ENCODE results near the gene YY1AP1. TPM values are rescaled to one million over a fixed set of nuclear protein-coding genes. Genes with fewer than 3 reads are reported as not detected.
"Not testable (repeated sequence)": the region's sequence is repeated elsewhere in the genome, so short reads cannot be mapped to it uniquely, and the experiment has no call there.

The YY1AP1 gene
- total RNA-seq, 1 donor from 2014 or later: 65.1 TPM

DNA sequence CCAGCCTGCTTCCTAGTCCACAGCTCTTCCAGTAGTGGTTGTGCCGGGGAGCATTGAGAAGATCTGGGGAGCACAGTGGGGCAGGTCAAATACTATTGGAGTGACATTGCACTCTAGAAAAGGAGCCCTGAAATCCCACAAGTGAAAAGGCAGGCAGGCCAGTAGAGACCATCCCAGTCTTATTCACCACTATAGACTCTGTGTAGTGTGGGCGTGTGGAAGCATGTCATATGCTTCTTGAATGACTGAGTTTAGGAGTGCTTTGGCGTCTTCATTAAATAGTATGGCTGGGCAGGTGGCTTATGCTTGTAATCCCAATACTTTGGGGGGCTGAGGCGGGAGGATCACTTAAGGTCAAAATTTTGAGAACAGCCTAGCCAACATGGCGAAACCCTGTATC lies 15.8 kb upstream of the YY1AP1 start:
- intact Hi-C loops (cut with micrococcal nuclease); H3K9me3 Mint-ChIP-seq; H3K27me3 Mint-ChIP-seq; H3K27ac Mint-ChIP-seq; H3K4me3 Mint-ChIP-seq; DNase-seq: not testable (repeated sequence)
- peaks cover 20% of the 10 kb centered on the region for H3K4me1 Mint-ChIP-seq
- peaks cover 15% of the 10 kb centered on the region for H3K36me3 Mint-ChIP-seq (ENCODE audit: low read depth)

GRCh38 chr1:155703216-155703615 lies 14.6 kb upstream of the YY1AP1 start:
- no peak overlapping the region for H3K27ac Mint-ChIP-seq
- H3K4me3 Mint-ChIP-seq: no peak overlapping the region
- peaks cover 10% of the 10 kb centered on the region for H3K36me3 Mint-ChIP-seq (ENCODE audit: low read depth)

GRCh38 chr1:155701675-155702074 lies 13.1 kb upstream of the YY1AP1 start:
- intact Hi-C loops (cut with micrococcal nuclease); DNase-seq; H3K9me3 Mint-ChIP-seq; H3K27ac Mint-ChIP-seq; H3K4me3 Mint-ChIP-seq; H3K27me3 Mint-ChIP-seq: not testable (repeated sequence)
- Mint-ChIP-seq H3K36me3 (ENCODE audit: low read depth) (peaks cover 16% of the 10 kb centered on the region), H3K4me1 (peaks cover 19% of the 10 kb centered on the region)

More at GRCh38 chr1:155703216-155703615, 14.6 kb upstream of the YY1AP1 start:
- Mint-ChIP-seq H3K27me3 (no peaks in the 10 kb centered on the region), H3K4me1 (peaks cover 19% of the 10 kb centered on the region), H3K9me3 (no peaks in the 10 kb centered on the region)
- intact Hi-C loops (cut with micrococcal nuclease): no loop called here
- no peak for DNase-seq

DNA sequence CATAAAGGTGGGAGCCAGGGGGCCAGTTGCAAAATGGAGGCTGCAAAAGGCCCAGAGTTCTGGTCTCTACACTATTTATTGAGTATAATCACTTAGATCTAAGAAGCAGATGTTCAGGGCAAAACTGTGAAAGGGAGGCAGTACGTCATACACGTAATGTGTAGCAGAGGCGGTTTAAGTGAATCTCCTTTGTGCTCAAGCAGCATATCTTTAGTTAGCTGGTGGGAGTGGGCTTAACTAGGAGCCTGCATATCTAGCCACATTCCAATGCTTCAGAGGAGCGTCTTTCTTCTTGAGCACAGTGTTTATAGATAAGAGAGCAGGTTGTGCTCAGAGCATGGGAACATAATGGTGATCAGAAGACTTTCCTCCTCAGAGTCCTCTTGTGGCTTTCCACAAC lies 10.5 kb upstream of the YY1AP1 start:
- H3K4me3 Mint-ChIP-seq; intact Hi-C loops (cut with micrococcal nuclease); DNase-seq; H3K27ac Mint-ChIP-seq; H3K27me3 Mint-ChIP-seq; H3K9me3 Mint-ChIP-seq: not testable (repeated sequence)
- H3K36me3 Mint-ChIP-seq (ENCODE audit: low read depth): peaks cover 26% of the 10 kb centered on the region
- H3K4me1 Mint-ChIP-seq: peaks cover 26% of the 10 kb centered on the region

- no peaks in the 10 kb centered on the region for H3K27me3 Mint-ChIP-seq
These were observed 9.9 kb upstream of the YY1AP1 start for GRCh38 chr1:155698382-155699038.

DNA sequence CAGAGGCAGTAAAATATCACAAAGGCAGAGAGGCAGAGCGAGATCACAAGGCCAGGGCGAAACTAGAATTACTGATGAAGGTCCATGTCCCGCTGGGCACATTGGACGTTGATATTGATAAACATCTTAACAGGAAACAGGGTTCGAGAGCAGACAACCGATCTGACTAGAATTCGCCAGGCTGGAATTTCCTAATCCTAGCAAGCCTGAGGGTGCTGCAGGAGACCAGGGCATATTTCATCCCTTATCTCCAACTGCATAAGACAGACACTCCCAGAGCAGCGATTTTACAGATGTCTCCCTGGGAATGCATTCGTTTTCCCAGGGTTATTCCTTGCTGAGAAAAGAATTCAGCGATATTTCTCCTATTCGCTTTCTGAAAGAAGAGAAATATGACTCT lies 9.0 kb upstream of the YY1AP1 start:
- H3K9me3 Mint-ChIP-seq; DNase-seq; intact Hi-C loops (cut with micrococcal nuclease); H3K4me3 Mint-ChIP-seq; H3K27ac Mint-ChIP-seq; H3K27me3 Mint-ChIP-seq: not testable (repeated sequence)
- Mint-ChIP-seq H3K36me3 (ENCODE audit: low read depth) (peaks cover 34% of the 10 kb centered on the region), H3K4me1 (peaks cover 25% of the 10 kb centered on the region)

More at GRCh38 chr1:155698382-155699038, 9.9 kb upstream of the YY1AP1 start:
- Mint-ChIP-seq H3K27ac (no peak overlapping the region), H3K9me3 (no peaks in the 10 kb centered on the region), H3K4me3 (no peak overlapping the region), H3K36me3 (ENCODE audit: low read depth) (peaks cover 28% of the 10 kb centered on the region), H3K4me1 (peaks cover 24% of the 10 kb centered on the region)
- intact Hi-C loops (cut with micrococcal nuclease): no loop called here
- no peak for DNase-seq

DNA sequence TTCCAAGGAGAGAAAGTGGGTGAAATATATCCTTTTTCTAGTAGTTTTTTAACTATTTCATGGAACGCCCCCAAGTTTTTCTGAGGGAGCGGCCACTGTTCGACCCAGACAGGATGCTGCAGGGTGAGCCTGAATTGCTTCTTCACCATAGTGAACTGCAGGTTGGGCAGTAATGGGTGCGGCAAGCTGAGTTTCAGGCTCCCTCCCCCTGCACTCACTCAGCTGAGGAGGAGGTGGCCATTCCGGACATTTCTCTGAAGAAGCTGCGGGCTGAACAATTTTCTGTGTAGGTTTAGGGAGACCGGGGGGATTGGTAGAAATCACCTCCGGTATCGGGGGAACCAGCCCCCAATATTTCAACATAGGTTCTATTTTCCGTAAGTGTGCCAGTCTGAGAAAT lies 8.5 kb upstream of the YY1AP1 start:
- DNase-seq: no peak
- intact Hi-C loops (cut with micrococcal nuclease): no loop called here
- no peak overlapping the region for H3K4me3 Mint-ChIP-seq
- peaks cover 29% of the 10 kb centered on the region for H3K4me1 Mint-ChIP-seq
- H3K9me3 Mint-ChIP-seq: no peaks in the 10 kb centered on the region
- no peaks in the 10 kb centered on the region for H3K27me3 Mint-ChIP-seq
- no peak overlapping the region for H3K27ac Mint-ChIP-seq
- H3K36me3 Mint-ChIP-seq (ENCODE audit: low read depth): peaks cover 40% of the 10 kb centered on the region

GRCh38 chr1:155696524-155696923 lies 8.0 kb upstream of the YY1AP1 start:
- Mint-ChIP-seq H3K36me3 (ENCODE audit: low read depth) (peaks cover 45% of the 10 kb centered on the region), H3K4me3 (no peak overlapping the region), H3K27ac (no peak overlapping the region), H3K27me3 (no peaks in the 10 kb centered on the region), H3K4me1 (peaks cover 33% of the 10 kb centered on the region), H3K9me3 (no peaks in the 10 kb centered on the region)
- intact Hi-C loops (cut with micrococcal nuclease): no loop called here
- DNase-seq: no peak

GRCh38 chr1:155695608-155696007 lies 7.0 kb upstream of the YY1AP1 start:
- no peaks in the 10 kb centered on the region for H3K27me3 Mint-ChIP-seq
- DNase-seq: no peak
- peaks cover 4% of the 10 kb centered on the region for H3K9me3 Mint-ChIP-seq
- H3K4me3 Mint-ChIP-seq: no peak overlapping the region
- intact Hi-C loops (cut with micrococcal nuclease): no loop called here
- no peak overlapping the region for H3K27ac Mint-ChIP-seq
- H3K36me3 Mint-ChIP-seq (ENCODE audit: low read depth): peaks cover 52% of the 10 kb centered on the region
- H3K4me1 Mint-ChIP-seq: peaks cover 40% of the 10 kb centered on the region

GRCh38 chr1:155695072-155695471 lies 6.5 kb upstream of the YY1AP1 start:
- no peak overlapping the region for H3K4me3 Mint-ChIP-seq
- peaks cover 57% of the 10 kb centered on the region for H3K36me3 Mint-ChIP-seq (ENCODE audit: low read depth)
- H3K4me1 Mint-ChIP-seq: peaks cover 45% of the 10 kb centered on the region
- peaks cover 4% of the 10 kb centered on the region for H3K9me3 Mint-ChIP-seq
- no peak for DNase-seq
- no peaks in the 10 kb centered on the region for H3K27me3 Mint-ChIP-seq
- no peak overlapping the region for H3K27ac Mint-ChIP-seq
- intact Hi-C loops (cut with micrococcal nuclease): no loop called here

- peaks cover 4% of the 10 kb centered on the region for H3K9me3 Mint-ChIP-seq
- no peaks in the 10 kb centered on the region for H3K27me3 Mint-ChIP-seq
- DNase-seq: no peak
- H3K27ac Mint-ChIP-seq: no peak overlapping the region
- no peak overlapping the region for H3K4me3 Mint-ChIP-seq
- peaks cover 51% of the 10 kb centered on the region for H3K4me1 Mint-ChIP-seq
- intact Hi-C loops (cut with micrococcal nuclease): no loop called here
- peaks cover 62% of the 10 kb centered on the region for H3K36me3 Mint-ChIP-seq (ENCODE audit: low read depth)
These were observed 5.6 kb upstream of the YY1AP1 start for GRCh38 chr1:155694167-155694566.

DNA sequence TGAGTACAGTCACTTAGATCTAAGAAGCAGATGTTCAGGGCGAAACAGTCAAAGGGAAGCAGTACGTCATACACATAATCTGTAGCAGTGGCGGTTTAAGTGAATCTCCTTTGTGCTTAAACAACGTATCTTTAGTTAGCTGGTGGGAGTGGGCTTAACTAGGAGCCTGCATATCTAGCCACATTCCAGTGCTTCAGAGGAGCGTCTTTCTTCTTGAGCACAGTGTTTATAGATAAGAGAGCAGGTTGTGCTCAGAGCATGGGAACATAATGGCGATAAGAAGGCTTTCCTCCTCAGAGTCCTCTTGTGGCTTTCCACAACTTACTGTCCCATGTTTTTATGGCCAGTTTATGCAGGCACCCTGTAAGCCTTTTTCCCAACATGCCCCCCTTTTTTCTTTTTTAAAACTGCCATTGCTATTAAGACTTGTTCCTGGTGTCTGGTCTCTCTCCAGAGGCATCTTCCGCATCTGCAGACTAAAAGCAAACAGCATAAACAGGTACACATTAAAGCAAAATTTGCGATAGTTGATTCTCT lies 3.5 kb upstream of the YY1AP1 start:
- peaks cover 45% of the 10 kb centered on the region for H3K4me1 Mint-ChIP-seq
- no peak for DNase-seq
- H3K27me3 Mint-ChIP-seq: no peaks in the 10 kb centered on the region
- intact Hi-C loops (cut with micrococcal nuclease): no loop called here
- no peak overlapping the region for H3K27ac Mint-ChIP-seq
- no peak overlapping the region for H3K4me3 Mint-ChIP-seq
- peaks cover 57% of the 10 kb centered on the region for H3K36me3 Mint-ChIP-seq (ENCODE audit: low read depth)
- peaks cover 4% of the 10 kb centered on the region for H3K9me3 Mint-ChIP-seq

DNA sequence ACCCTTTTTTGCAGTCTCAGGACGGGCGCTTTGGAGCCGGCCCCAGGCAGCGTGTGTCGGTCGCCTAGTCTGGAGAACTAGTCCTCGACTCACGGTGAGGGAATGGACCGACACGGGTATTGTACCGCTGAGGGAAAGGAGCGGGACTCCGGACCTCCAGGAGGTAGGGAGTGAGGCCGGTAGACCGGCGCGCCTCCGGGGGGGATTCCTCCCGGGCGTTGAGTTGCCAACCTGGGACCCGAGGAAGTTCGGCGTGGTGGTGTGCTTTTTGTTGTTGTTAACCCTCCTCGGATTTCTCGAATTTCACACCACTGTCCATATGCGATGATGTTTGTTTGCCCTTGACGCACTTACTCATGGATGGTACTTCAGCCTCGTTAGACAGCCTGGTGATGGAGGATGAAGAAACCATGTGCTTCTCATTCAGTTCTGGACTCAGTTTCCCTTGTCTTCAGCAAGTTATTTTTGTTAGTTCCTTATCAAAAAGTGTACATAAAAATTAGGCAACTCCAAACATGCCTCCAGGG lies 570 bp upstream of the YY1AP1 start, which contains the start of gene DAP3:
TSS of gene DAP3 (plus strand) at position 11 of the 527 bp plus-strand sequence. CDS start 20,689 bp downstream, outside the sequence.
- Mint-ChIP-seq H3K4me1 (peaks cover 53% of the 10 kb centered on the region), H3K27ac (peak within 1 kb of the TSS; percentile 98)
- intact Hi-C loops (cut with micrococcal nuclease): loop anchor here (5.0 kb wide), 1 partner anchor 168 kb away; the partner anchor contains the start of genes GON4L and SYT11

DNA sequence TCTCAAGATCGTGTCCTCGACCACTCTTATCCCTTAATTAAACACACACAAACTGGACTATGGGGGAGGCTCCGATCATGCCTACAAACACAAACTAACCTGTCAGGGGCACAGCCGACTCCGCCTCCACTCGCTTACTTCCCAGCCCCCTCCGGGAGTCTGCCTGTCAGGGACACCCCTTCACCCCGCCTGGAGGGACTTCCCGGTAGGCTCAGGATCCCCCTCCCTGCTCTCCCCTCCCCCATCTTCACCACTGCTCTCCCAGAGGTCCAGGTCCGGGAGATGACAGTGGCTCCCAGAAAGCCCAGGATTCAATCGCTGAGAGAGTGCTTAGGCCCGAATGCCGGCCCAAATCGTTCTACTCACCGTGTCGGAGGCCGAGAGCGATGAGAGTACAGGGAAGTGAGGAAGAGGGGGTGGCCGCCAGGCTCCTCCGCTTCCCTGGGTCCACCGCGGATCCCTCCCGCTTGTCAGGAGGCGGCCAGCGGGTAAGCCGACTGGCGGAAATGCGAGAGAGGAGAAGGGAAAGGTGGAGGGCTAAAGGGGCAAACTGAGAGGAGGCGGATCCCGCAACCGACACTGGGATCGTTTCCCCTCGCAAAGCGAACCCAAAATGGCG lies 760 bp downstream of the YY1AP1 start:
- peaks cover 53% of the 10 kb centered on the region for H3K4me1 Mint-ChIP-seq
- DNase-seq, H3K27me3 Mint-ChIP-seq, H3K9me3 Mint-ChIP-seq: not testable (repeated sequence)
- peak overlapping the region; percentile 98 for H3K27ac Mint-ChIP-seq
- intact Hi-C loops (cut with micrococcal nuclease): loop anchor here (1.0 to 5.0 kb wide), 2 partner anchors 57 to 169 kb away; partner anchors contain the start of genes GON4L and SYT11
- peak overlapping the region; percentile 97 for H3K4me3 Mint-ChIP-seq
- peaks cover 55% of the 10 kb centered on the region for H3K36me3 Mint-ChIP-seq (ENCODE audit: low read depth)

More for the DNA sequence above, 570 bp upstream of the YY1AP1 start, which contains the start of gene DAP3:
- DNase-seq, H3K9me3 Mint-ChIP-seq, H3K27me3 Mint-ChIP-seq: not testable (repeated sequence)
- peaks cover 61% of the 10 kb centered on the region for H3K36me3 Mint-ChIP-seq (ENCODE audit: low read depth)
- peak within 1 kb of the TSS; percentile 97 for H3K4me3 Mint-ChIP-seq
